Naive thymus-derived CD4-positive, alpha-beta T cell (primary cell): ENCODE measurements around the gene NDOR1. TPM values are rescaled to one million over a fixed set of nuclear protein-coding genes. Genes with fewer than 3 reads are reported as not detected.

Source experiments
- ATAC-seq: fragments of 150-1000 bp; cut with Tn5 transposase; 2 replicates; pipeline ENCODE4 v1.10.0; 2021; ENCODE audit warnings: mild to moderate bottlenecking, moderate library complexity
- CTCF ChIA-PET: fragments of 350-600 bp; sonication (Branson Sonifier 250); formaldehyde crosslinking; loops from one replicate; lab custom pipeline; 2021; ENCODE audit warnings: antibody characterized with exemption; lab: Charles Lee
- POLR2A ChIA-PET: fragments of 350-600 bp; sonication (Branson Sonifier 250); formaldehyde crosslinking; loops from one replicate; lab custom pipeline; 2021; ENCODE audit warnings: antibody characterized with exemption, inconsistent platforms; lab: Charles Lee
- DNase-seq, 9 donors: peaks; one replicate each; pipeline versions ENCODE4 v3.0.0 to v3.0.0-alpha.2; 2020 to 2022; ENCODE audit warnings: mixed read lengths in 1 of 9
- H3K27ac ChIP-seq: one replicate; pipeline ENCODE4 v1.7.0; 2013; ENCODE audit warnings: mild to moderate bottlenecking, low read depth, low read length, moderate library complexity
- H3K27me3 ChIP-seq, 2 donors: one replicate each; pipeline ENCODE4 v1.7.0; 2013; ENCODE audit warnings: low read length in 2 of 2, mild to moderate bottlenecking in 2 of 2, moderate library complexity in 2 of 2; ENCODE audit not compliant: control insufficient read depth in 2 of 2, insufficient read depth in 2 of 2
- H3K36me3 ChIP-seq, 3 experiments: 1 replicate in 2 of 3; 2 replicates in 1 of 3; pipeline ENCODE4 v1.7.0; 2013; ENCODE audit warnings: low read length in 3 of 3, mild to moderate bottlenecking in 3 of 3, moderate library complexity in 1 of 3; ENCODE audit not compliant: insufficient read depth in 3 of 3, control insufficient read depth in 2 of 3
- H3K4me1 ChIP-seq, 2 donors: one replicate each; pipeline ENCODE4 v1.7.0; 2013; ENCODE audit warnings: low read length in 2 of 2, mild to moderate bottlenecking in 2 of 2, moderate library complexity in 1 of 2; ENCODE audit not compliant: control insufficient read depth in 2 of 2, insufficient read depth in 2 of 2
- H3K4me3 ChIP-seq: 2 replicates; pipeline ENCODE4 v1.7.0; 2013; ENCODE audit warnings: mild to moderate bottlenecking, low read length
- H3K9me3 ChIP-seq, 3 experiments: 1 replicate in 2 of 3; 2 replicates in 1 of 3; pipeline ENCODE4 v1.7.0; 2013; ENCODE audit warnings: low read length in 3 of 3; ENCODE audit not compliant: control insufficient read depth in 2 of 3
- H3K27ac Mint-ChIP-seq, 9 donors: one replicate each; pipeline ENCODE4 v1.8.0; 2020 to 2022; ENCODE audit warnings: mixed read lengths in 9 of 9, mild to moderate bottlenecking in 8 of 9, moderate library complexity in 5 of 9, inconsistent platforms in 2 of 9
- H3K27me3 Mint-ChIP-seq, 5 donors: one replicate each; pipeline ENCODE4 v1.8.0; 2021 to 2022; ENCODE audit warnings: mixed read lengths in 5 of 5, mild to moderate bottlenecking in 1 of 5
- H3K36me3 Mint-ChIP-seq, 5 donors: one replicate each; pipeline ENCODE4 v1.8.0; 2020 to 2022; ENCODE audit warnings: mixed read lengths in 5 of 5, mild to moderate bottlenecking in 3 of 5, inconsistent platforms in 1 of 5
- H3K4me1 Mint-ChIP-seq, 7 donors: one replicate each; pipeline ENCODE4 v1.8.0; 2020 to 2022; ENCODE audit warnings: mixed read lengths in 7 of 7, mild to moderate bottlenecking in 3 of 7, inconsistent platforms in 1 of 7
- H3K4me3 Mint-ChIP-seq, 10 donors: one replicate each; pipeline ENCODE4 v1.8.0; 2020 to 2022; ENCODE audit warnings: mild to moderate bottlenecking in 10 of 10, mixed read lengths in 10 of 10, moderate library complexity in 6 of 10, inconsistent platforms in 2 of 10
- H3K9me3 Mint-ChIP-seq, 11 donors: one replicate each; pipeline ENCODE4 v1.8.0; 2020 to 2022; ENCODE audit warnings: mixed read lengths in 11 of 11, mild to moderate bottlenecking in 4 of 11, inconsistent platforms in 1 of 11, moderate library complexity in 1 of 11
- intact Hi-C, 2 donors: fragments of 100-400 bp; cut with micrococcal nuclease; formaldehyde crosslinking; loops; one replicate each; pipeline ENCODE4 v1.15.1; 2023
- polyA plus RNA-seq, 2 donors: library from polyadenylated mRNA; unstranded; fragments of 300-500 nt; fragmentation: Illumina TruSeq; gene quantifications; one replicate each; pipeline ENCODE4 v1.2.3, GENCODE V29; 2021
- total RNA-seq, 6 experiments: library from RNA in 5 of 6; stranded (reverse) in 5 of 6; gene quantifications; 1 replicate in 5 of 6; 2 replicates in 1 of 6; pipeline ENCODE4 v1.2.3 and lab custom pipeline; 2021 to 2026

Gene NDOR1
- total and polyA plus RNA-seq, 7 experiments from 2014 or later: 4.5 to 42.0 (median 33.0) TPM

- Histone ChIP-seq H3K4me1 (peaks cover 0 to under 1% of the 10 kb centered on the region in 2 donors), H3K27ac (no peak overlapping the region), H3K27me3 (no peaks in the 10 kb centered on the region), H3K4me3 (no peak overlapping the region), H3K9me3 (no peaks in the 10 kb centered on the region), H3K36me3 (peaks cover 0 to 10% (median 2%) of the 10 kb centered on the region in 3 experiments)
- CTCF ChIA-PET: no interaction called here
- Mint-ChIP-seq H3K27ac (peak overlapping the region in 1 of 9 donors; percentile 14), H3K9me3 (peaks cover 0 to 1% (median 0%) of the 10 kb centered on the region in 11 donors), H3K4me3 (no peak overlapping the region), H3K4me1 (peaks cover under 1 to 11% (median 5%) of the 10 kb centered on the region in 7 donors), H3K36me3 (peaks cover 0 to 4% (median 0%) of the 10 kb centered on the region in 5 donors), H3K27me3 (no peaks in the 10 kb centered on the region)
- POLR2A ChIA-PET: no interaction called here
- ATAC-seq (no peak), DNase-seq (no peak)
- intact Hi-C loops: no loop called here
Observed at GRCh38 chr9:137247916-137248175, 42.3 kb downstream of the NDOR1 start.

DNA sequence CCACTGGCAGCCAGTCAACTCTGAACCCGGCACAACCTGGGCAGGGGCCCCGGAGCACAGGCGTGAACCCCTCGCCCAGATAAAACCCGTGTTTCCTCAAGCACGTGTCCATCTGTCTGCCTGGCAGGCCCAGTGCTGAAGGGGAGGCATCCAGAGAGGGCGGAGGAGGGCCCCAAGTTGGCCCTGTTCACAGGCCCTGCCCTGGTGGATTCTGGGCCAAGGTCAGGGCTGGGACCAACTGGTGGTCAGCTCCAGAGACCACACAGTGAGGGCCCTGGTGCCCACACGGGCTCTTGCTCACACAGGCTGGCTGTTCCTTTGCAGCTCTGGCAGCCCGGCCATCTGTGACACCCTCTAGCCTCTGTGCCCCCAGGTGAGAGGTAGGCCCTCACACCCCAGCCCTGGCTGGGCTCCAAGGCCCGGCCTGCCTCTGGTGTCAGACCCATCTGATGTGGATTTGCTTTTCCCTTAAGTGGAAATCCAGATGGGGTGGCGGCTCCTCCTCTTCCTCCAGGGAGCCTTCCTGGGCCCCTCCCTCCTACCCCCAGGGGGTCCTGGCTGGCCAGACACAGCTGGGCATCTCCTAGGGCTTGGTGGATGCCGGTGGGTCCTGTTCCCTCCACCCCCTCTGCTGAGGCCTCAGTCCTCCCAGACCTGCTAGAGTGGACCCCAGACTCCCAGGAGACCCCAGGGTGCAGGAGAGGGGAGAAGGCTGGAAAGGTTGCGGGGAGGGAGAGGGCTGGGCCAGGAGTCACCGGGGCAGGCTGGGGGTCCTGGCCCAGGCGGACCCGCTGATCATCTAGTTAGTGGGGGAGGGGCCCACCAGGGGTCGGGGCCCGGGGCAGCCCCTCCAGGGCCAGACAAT lies 45.1 kb downstream of the NDOR1 start:
- no peaks in the 10 kb centered on the region for H3K9me3 ChIP-seq
- ATAC-seq: no peak
- Mint-ChIP-seq H3K4me1 (peaks cover 0 to 6% (median 5%) of the 10 kb centered on the region in 7 donors), H3K4me3 (no peak overlapping the region), H3K9me3 (peaks cover 0 to under 1% (median 0%) of the 10 kb centered on the region in 11 donors), H3K36me3 (no peaks in the 10 kb centered on the region), H3K27me3 (no peaks in the 10 kb centered on the region), H3K27ac (no peak overlapping the region)
- ChIA-PET POLR2A (interaction anchor here (9.5 kb wide), 1 partner anchor 10 kb away, joined by 168 read pairs; the partner anchor contains the start of gene TUBB4B), CTCF (interaction anchor here (1.1 kb wide), 1 partner anchor 14 kb away, joined by 4 read pairs; no protein-coding TSS in a partner anchor)
- H3K27me3 ChIP-seq: no peaks in the 10 kb centered on the region
- peaks cover 0 to 3% (median 0%) of the 10 kb centered on the region in 3 experiments for H3K36me3 ChIP-seq
- no peak overlapping the region for H3K27ac ChIP-seq
- DNase-seq: no peak
- peaks cover 0 to 4% of the 10 kb centered on the region in 2 donors for H3K4me1 ChIP-seq
- no peak overlapping the region for H3K4me3 ChIP-seq
- intact Hi-C loops: no loop called here

GRCh38 chr9:137251194-137251461 lies 45.6 kb downstream of the NDOR1 start, which contains the start of gene STPG3:
TSS of gene STPG3 (plus strand) at chr9:137251286. CDS start at chr9:137251287, 1 bp downstream.
- DNase-seq (no peak), ATAC-seq (no peak)
- H3K4me3 ChIP-seq: no peak within 1 kb of the TSS
- CTCF ChIA-PET: no interaction called here
- Mint-ChIP-seq H3K27ac (peak within 1 kb of the TSS in 1 of 9 donors; percentile 3), H3K27me3 (no peaks in the 10 kb centered on the region), H3K36me3 (no peaks in the 10 kb centered on the region), H3K9me3 (peaks cover 0 to 1% (median 0%) of the 10 kb centered on the region in 11 donors), H3K4me3 (peak within 1 kb of the TSS in 1 of 10 donors; percentile 79), H3K4me1 (peaks cover 0 to 11% (median 7%) of the 10 kb centered on the region in 7 donors)
- no peaks in the 10 kb centered on the region for H3K9me3 ChIP-seq
- no peaks in the 10 kb centered on the region for H3K27me3 ChIP-seq
- no peak within 1 kb of the TSS for H3K27ac ChIP-seq
- peaks cover 0 to 6% (median 0%) of the 10 kb centered on the region in 3 experiments for H3K36me3 ChIP-seq
- POLR2A ChIA-PET: interaction anchor here (9.5 kb wide), 1 partner anchor 10 kb away, joined by 168 read pairs; the partner anchor contains the start of gene TUBB4B
- peaks cover 5 to 7% of the 10 kb centered on the region in 2 donors for H3K4me1 ChIP-seq
- intact Hi-C loops: no loop called here

DNA sequence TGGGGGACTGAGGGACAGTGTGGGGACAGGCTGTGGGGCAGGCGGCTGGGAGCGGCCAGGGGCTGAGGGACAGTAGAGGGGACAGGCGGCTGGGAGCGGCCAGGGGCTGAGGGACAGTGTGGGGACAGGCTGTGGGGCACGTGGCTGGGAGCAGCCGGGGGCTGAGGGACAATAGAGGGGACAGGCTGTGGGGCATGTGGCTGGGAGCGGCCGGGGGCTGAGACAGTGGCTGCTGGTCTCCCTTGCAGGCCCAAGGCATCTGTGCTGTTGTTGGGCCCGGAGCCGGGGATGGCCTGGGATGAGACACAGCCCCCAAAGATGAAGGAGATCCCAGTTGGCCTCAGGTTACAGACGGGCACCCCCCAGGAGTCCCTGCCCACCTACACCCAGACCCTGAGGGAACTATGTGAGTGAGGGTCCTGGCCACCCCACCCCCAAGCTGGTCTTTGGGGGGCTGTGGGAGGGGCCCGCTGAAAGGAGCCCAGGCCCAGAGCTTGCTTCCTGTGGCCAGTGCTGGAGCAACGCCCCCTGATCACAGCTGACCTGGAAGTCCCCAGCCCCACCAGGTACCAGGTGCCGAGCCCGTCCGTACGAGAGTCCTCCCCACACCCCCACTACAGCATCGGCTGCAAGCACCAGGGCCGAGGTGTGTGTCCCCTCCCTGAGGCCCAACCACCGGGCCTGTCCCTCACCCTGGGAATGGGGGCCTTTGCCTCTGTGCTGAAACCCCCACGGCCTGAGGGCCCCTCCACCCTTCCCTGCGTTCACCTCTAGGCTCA lies 46.2 kb downstream of the NDOR1 start:
- Histone ChIP-seq H3K27ac (no peak overlapping the region), H3K4me1 (peaks cover 10 to 11% of the 10 kb centered on the region in 2 donors), H3K4me3 (no peak overlapping the region), H3K36me3 (peaks cover 0 to 10% (median 0%) of the 10 kb centered on the region in 3 experiments), H3K27me3 (no peaks in the 10 kb centered on the region), H3K9me3 (no peaks in the 10 kb centered on the region)
- Mint-ChIP-seq H3K27ac (peak overlapping the region in 1 of 9 donors; percentile 3), H3K27me3 (no peaks in the 10 kb centered on the region), H3K36me3 (no peaks in the 10 kb centered on the region), H3K4me3 (peak overlapping the region in 1 of 10 donors; percentile 45), H3K4me1 (peaks cover 0 to 17% (median 13%) of the 10 kb centered on the region in 7 donors), H3K9me3 (peaks cover 0 to 1% (median 0%) of the 10 kb centered on the region in 11 donors)
- no peak for DNase-seq
- ChIA-PET CTCF (no interaction called here), POLR2A (interaction anchor here (9.5 kb wide), 1 partner anchor 11 kb away, joined by 168 read pairs; the partner anchor contains the start of gene TUBB4B)
- no peak for ATAC-seq
- intact Hi-C loops: no loop called here

GRCh38 chr9:137252555-137253506 lies 47.3 kb downstream of the NDOR1 start:
- peaks cover 0 to 16% (median 0%) of the 10 kb centered on the region in 3 experiments for H3K36me3 ChIP-seq
- ATAC-seq (no peak), DNase-seq (no peak)
- H3K27ac ChIP-seq: no peak overlapping the region
- H3K9me3 ChIP-seq: no peaks in the 10 kb centered on the region
- Mint-ChIP-seq H3K27me3 (no peaks in the 10 kb centered on the region), H3K4me3 (no peak overlapping the region), H3K4me1 (peaks cover 0 to 22% (median 15%) of the 10 kb centered on the region in 7 donors), H3K36me3 (peaks cover 0 to 1% (median 0%) of the 10 kb centered on the region in 5 donors), H3K9me3 (peaks cover 0 to 1% (median 0%) of the 10 kb centered on the region in 11 donors), H3K27ac (no peak overlapping the region)
- no peaks in the 10 kb centered on the region for H3K27me3 ChIP-seq
- intact Hi-C loops: no loop called here
- CTCF ChIA-PET: interaction anchor here (0.7 to 2.6 kb wide), 3 partner anchors 12 to 152 kb away, joined by 3 to 9 read pairs (median 5); partner anchors contain the start of gene TUBB4B
- POLR2A ChIA-PET: interaction anchor here (9.5 kb wide), 1 partner anchor 12 kb away, joined by 168 read pairs; the partner anchor contains the start of gene TUBB4B
- H3K4me1 ChIP-seq: peaks cover 11% of the 10 kb centered on the region in 2 donors
- H3K4me3 ChIP-seq: no peak overlapping the region
